Activated T-helper 1 cell treated with Interleukin-2 at 50 U/mL for 16 hours (primary cell): Measurements from ENCODE around the gene GABRG3.
"Not testable (repeated sequence)": the region's sequence is repeated elsewhere in the genome, so short reads cannot be mapped to it uniquely, and the experiment has no call there.

Experiments used
- DNase-seq: peaks from one replicate; pipeline ENCODE4 v3.0.0-alpha.2; 2020; ENCODE audit warnings: low read depth

Gene GABRG3

DNA sequence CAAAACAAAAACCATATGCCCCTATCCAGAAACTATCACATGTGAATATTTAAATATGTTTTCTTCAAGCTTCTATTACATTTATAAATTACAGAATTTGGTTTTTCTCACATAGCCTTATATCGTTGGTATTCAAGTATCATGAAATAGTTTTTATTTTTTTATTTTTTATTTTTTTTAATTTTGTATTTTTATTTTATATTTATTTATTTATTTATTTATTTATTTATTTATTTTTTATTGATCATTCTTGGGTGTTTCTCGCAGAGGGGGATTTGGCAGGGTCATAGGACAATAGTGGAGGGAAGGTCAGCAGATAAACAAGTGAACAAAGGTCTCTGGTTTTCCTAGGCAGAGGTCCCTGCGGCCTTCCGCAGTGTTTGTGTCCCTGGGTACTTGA is 32.0 kb downstream of the GABRG3 start:
- DNase-seq, result not testable (repeated sequence)

DNA sequence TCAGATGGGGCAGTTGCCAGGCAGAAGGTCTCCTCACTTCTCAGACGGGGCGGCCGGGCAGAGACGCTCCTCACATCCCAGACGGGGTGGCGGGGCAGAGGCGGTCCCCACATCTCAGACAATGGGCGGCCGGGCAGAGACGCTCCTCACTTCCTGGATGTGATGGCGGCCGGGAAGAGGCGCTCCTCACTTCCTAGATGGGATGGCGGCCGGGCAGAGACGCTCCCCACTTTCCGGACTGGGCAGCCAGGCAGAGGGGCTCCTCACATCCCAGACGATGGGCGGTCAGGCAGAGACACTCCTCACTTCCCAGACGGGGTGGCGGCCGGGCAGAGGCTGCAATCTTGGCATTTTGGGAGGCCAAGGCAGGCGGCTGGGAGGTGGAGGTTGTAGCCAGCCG is 33.2 kb downstream of the GABRG3 start:
- DNase-seq, result not testable (repeated sequence)

- no peak for DNase-seq
Measured at GRCh38 chr15:27017168-27017809, 46.3 kb downstream of the GABRG3 start.

- DNase-seq, result no peak
Measured at GRCh38 chr15:27019687-27020086, 48.7 kb downstream of the GABRG3 start.

DNA sequence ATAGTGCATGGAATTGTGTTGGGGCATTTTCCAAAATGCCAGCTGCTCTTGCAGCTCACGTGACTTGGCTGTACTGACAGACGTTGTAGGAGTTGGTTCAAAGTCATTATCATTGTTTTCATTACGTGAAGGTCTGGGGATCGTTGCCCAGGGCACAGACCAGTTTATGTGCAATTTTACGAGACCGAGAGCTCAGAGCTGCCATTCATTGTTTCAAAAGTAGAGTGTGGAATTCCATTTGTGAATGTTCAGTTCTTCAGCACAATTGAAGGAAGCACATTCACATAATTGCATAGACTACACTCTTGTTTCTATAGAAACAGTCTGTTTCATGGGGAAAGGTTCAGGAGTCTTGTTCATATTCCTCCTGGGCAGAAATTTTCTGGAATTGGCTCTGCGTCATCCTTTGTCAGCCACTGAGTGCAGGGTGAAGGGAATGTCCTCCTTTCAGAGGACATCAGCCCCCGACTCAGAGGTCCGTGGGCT is 54.5 kb downstream of the GABRG3 start:
- DNase-seq, result no peak

DNA sequence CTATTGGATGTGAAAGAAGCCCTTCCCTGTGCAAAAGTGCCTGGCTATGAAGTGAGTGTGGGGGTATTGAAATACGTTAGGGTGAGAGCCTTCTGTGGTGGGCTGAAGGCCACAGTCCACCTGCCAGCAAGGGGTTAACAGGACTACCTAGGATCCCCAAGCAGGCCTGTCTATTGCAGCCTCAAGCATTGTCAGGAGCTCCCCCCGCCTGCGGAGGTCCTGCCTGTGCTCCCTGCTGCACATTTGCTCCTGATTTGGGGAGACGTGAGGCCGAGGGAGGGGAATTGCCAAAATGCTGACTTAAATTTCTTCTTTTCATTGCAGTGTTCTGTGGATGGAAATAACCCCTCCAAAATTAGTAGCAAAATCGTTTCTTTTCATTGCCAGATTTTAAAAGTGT is 56.2 kb downstream of the GABRG3 start:
- no peak for DNase-seq

DNA sequence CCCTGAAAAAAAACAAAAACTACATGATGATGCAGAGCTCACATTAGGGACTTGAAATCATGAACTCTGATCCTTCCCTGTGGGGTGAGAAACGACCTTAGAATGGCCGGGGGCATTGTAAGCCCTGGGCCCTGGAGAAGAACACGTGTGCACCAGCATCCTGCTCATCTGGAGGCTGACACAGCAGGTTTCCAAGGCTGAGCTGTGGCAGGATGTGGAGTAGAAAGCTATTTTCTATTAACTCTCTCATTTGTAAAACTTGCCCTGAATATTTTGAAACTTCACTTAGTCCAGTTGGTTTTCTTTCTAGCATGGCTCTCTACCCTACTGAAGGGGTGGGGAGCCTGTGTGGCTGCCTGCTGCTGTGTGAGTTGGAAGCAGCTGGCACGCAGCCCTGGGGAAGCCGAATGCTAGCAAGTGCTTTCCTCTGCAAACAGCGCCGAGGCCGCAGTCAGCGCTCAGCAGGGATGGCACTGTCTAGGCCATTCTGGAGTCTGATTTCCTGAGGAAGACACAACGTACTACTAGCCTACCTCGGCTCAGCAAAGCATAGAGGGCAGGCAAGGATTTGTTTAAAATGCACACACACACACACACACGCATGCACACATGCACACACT is 58.0 kb downstream of the GABRG3 start:
- DNase-seq, result no peak

DNA sequence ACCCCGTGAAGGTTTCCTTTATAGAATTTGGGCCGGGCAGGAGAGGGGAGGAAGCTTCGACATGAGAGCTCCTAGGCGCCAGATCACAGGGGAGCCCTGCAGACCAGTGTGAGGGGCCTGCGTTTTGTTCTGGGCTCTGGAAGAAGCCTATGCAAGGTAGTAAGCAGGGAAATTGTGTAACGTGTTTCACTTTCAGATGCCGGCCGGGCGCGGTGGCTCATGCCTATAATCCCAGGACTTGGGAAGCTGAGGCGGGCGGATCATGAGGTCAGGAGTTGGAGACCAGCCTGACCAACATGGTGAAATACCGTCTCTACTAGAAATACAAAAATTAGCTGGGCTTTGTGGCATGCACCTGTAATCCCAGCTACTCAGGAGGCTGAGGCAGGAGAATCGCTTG is 65.2 kb downstream of the GABRG3 start:
- no peak for DNase-seq

- DNase-seq, result no peak
Measured at GRCh38 chr15:27037501-27037900, 66.5 kb downstream of the GABRG3 start.

GRCh38 chr15:27039152-27039551 is 68.2 kb downstream of the GABRG3 start:
- DNase-seq, result no peak

DNA sequence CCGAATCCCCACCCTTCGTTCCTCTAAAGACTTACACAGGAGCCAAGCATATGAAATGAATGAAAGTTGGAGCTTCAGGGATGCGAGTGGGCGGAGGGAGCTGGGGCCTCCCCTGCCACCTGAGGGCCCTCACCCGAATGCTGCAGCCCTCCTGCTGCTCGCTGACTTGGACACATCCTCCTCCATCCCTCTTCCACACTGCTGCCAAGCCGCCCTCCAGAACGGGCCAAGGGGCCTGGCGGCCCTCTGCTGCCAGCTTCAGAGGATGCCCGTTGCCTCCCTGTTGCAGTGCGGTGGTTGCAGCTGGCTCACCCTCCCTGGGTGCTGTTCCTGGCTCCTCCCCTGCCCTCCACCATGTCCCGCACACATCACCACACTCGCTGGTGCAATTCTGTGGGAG is 71.2 kb downstream of the GABRG3 start:
- DNase-seq, result no peak

DNA sequence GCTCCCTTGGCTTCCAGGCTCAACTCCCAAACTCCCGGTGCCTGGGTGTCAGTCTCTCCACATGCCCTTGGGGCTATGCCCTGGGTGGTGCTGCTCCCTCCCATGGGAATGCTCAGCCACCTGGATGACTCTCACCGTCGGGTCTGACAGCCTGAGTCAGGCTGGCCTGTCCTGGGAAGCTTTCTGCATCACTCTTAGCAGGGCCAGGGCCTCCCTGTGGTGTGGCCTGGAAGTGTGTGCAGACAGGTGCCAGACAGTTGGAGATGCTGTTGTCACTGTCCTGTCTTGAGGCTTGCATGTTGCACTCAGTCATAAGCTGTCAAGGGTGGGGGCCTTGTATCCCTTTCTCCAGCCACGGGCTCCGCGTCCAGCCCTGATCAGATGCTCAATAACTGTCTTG is 71.7 kb downstream of the GABRG3 start:
- DNase-seq, result no peak

GRCh38 chr15:27043770-27044169 is 72.8 kb downstream of the GABRG3 start:
- DNase-seq, result no peak

DNA sequence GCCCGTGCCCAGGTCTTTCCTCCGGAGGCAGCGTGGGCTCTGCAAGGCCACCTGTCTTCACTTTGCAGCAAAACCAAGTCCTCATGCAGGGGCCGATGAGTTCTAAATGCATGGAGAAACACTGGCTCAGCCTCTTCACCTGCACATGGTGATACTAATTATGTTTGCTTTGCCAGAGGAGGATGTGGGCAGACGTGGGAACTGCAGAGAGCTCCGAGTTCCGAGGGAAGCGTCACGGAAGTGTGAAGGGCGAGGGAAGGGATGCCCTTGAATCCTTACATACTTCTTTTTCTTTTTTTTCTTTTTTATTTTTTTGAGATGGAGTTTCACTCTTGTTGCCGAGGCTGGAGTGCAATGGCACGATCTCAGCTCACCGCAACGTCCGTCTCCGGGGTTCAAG is 74.8 kb downstream of the GABRG3 start:
- DNase-seq, result no peak

DNA sequence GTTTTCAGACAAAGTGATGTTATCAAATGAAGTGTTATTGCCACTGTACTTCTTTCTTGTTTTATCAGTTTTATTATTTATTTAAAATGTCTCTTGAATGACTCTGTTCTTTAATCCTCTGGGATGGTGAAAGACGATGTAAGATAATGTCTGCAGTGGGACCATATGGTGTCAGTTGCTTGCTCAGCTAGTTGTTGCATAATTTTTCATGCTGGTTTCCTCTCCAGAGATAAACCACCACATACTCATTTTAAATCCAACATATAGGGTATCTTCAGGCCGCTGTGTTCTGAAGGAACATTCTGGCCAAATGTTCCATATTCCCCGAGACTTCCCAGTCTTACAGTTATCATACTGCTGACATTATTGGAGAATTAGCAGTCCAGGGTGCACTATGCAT is 75.9 kb downstream of the GABRG3 start:
- no peak for DNase-seq

DNA sequence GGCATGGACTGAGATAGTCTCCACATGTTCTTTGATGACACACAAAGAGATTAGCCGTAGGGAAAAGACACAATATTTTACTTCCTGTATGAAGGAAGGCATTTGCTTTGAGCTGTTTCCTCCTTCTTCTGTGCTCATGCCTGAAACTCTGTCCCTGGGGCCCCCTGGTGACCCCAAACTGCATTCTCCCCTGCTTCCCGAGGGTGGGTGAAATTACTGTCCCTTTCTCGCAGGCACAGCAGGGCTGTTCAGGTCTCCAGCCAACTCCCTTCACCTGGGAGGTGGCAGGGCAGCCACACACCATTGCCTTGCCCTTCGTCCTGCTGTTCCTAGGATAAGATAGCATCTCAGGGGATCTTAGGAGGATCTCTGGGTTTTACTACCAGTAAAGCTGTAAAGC is 79.2 kb downstream of the GABRG3 start:
- DNase-seq, result no peak

GRCh38 chr15:27054426-27054825 is 83.4 kb downstream of the GABRG3 start:
- DNase-seq, result no peak

GRCh38 chr15:27057904-27058645 is 87.1 kb downstream of the GABRG3 start:
- DNase-seq, result no peak

DNA sequence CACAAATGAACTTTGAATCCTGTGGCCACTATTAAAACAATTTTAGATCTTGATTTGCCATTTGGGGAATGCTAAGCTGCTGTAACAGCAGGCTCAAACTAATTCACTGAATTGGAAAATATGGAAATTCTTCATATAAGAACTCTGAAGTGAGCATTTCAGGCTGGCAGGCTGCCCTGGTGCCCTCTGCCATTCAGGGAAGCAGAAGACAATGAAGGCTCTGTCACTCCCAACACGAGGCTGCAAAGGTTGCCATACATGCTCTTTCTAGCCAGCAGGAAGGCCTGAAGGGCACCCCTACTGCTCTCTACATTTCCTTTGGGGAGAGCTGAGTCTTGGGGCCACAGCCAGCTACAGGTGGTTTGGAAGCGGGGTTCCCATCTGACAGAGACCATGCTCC is 88.0 kb downstream of the GABRG3 start:
- DNase-seq, result no peak

DNA sequence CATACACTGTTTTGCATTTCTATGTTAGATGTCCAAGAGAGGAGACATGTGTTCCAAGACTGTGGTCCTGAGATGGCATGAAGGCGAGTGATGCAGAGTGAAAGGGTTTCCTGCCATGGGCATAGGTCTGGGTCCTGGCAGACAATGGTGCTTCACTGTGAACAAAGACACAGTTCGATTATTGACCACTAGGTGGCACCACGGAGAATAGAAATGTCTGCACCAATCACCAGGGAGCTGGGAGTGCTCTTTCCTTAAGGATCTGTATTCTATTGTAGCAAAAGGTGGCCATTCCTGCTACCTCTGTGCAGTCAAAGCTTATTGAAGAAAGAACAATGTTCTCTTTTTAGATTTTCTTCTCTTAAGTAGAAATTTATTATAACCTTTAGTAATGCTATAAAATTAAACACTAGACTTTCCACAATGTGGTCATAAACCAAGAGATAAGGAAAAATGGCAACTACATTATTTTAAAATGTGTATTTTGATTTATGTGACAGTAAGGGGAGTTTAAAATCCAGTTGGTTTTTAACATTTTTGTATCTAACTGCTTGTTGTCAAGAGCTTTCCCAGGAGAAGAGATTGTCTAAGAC is 88.7 kb downstream of the GABRG3 start:
- DNase-seq, result no peak

GRCh38 chr15:27061739-27062138 is 90.8 kb downstream of the GABRG3 start:
- no peak for DNase-seq

DNA sequence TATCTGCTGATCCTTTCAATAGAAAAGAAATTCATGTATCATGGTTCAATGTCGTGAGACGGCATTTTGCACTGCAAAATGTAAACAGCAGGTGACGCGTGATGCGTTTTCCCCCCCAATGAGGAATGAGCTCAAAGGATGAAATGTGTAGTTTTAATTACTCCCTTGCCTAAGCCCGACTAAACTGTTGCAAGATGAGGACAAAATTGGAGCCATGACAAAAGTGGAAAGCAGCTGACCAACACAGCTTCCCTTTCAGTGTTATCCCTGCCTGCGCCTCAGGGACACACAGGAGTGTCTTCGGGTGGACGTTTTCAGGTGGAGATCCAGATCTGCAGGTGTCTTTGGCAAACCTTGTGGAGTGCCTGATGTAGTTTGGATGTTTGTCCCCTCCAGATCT is 92.0 kb downstream of the GABRG3 start:
- DNase-seq, result no peak

DNA sequence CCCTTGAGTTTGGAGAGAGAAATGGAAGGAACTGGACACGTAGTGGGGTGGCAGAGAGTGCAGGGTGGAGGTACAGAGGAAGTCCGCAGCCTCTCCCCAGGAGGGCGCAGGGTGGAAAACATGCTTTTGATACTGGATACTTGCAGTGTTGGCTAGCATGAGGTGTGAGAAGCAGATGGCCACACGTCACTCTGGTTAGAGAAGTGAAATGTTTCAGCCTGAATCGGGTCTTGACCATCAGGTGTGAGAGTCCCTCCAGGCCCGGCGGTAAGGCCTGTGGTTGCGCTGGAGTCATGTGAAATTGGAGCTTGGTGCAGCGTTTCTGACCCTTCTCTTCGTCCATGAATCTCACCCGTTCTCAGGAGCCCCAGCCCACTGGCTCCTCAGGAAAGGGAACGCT is 93.1 kb downstream of the GABRG3 start:
- DNase-seq, result no peak
